GM19328 (cell line): ENCODE measurements around the gene HOXB2.

Source experiments
- ATAC-seq: cut with Tn5 transposase; IDR thresholded peaks from one replicate; pipeline ENCODE4 v1.9.1; 2021; ENCODE audit warnings: mild to moderate bottlenecking, moderate library complexity; ENCODE audit not compliant: unreplicated experiment

The HOXB2 gene

GRCh38 chr17:48545022-48545375 lies at the start of gene HOXB2:
HOXB2 (minus strand) TSS chr17:48545109; CDS start chr17:48544911, 198 bp downstream.
- no peak for ATAC-seq

- no peak for ATAC-seq
These were observed 49.1 kb upstream of the HOXB2 start for GRCh38 chr17:48593840-48594537.

- ATAC-seq = no peak
These were observed 48.4 kb upstream of the HOXB2 start, which contains the start of gene HOXB5 for GRCh38 chr17:48593126-48593829. HOXB5 (minus strand) TSS chr17:48593779; CDS start chr17:48593682, 97 bp downstream.

- no peak for ATAC-seq
These were observed 47.7 kb upstream of the HOXB2 start for GRCh38 chr17:48592577-48592976.

GRCh38 chr17:48592057-48592514 lies 47.2 kb upstream of the HOXB2 start:
- ATAC-seq = no peak

- ATAC-seq = no peak
These were observed 46.5 kb upstream of the HOXB2 start for GRCh38 chr17:48591255-48592056.

GRCh38 chr17:48590607-48591161 lies 45.8 kb upstream of the HOXB2 start:
- ATAC-seq = no peak

GRCh38 chr17:48589831-48590606 lies 45.1 kb upstream of the HOXB2 start, which contains the start of gene HOXB3:
HOXB3 (minus strand) TSS chr17:48590241; CDS start chr17:48552474, 37,767 bp downstream.
- ATAC-seq = no peak

- no peak for ATAC-seq
These were observed 44.3 kb upstream of the HOXB2 start for GRCh38 chr17:48589060-48589830.

- no peak for ATAC-seq
These were observed 43.6 kb upstream of the HOXB2 start for GRCh38 chr17:48588528-48588927.

- ATAC-seq = no peak
These were observed 43.1 kb upstream of the HOXB2 start for GRCh38 chr17:48588074-48588415.

- ATAC-seq = no peak
These were observed 42.6 kb upstream of the HOXB2 start for GRCh38 chr17:48587276-48588073.

GRCh38 chr17:48586355-48587258 lies 41.7 kb upstream of the HOXB2 start:
- no peak for ATAC-seq

GRCh38 chr17:48584223-48584741 lies 39.4 kb upstream of the HOXB2 start:
- no peak for ATAC-seq

- ATAC-seq = no peak
These were observed 38.9 kb upstream of the HOXB2 start for GRCh38 chr17:48583708-48584222.

- ATAC-seq = no peak
These were observed 37.8 kb upstream of the HOXB2 start for GRCh38 chr17:48582750-48583069.

- no peak for ATAC-seq
These were observed 35.0 kb upstream of the HOXB2 start for GRCh38 chr17:48579760-48580554.
